Ishikawa (cell line): Measurements from ENCODE around the gene B9D2.

ENCODE experiments used
- CEBPB ChIP-seq: IDR thresholded peaks from 2 replicates; pipeline ENCODE4 v1.6.1; 2012
- CREB1 ChIP-seq: IDR thresholded peaks from 2 replicates; pipeline ENCODE4 v1.6.1; 2012; ENCODE audit warnings: low read depth
- EGR1 ChIP-seq: IDR thresholded peaks from 2 replicates; pipeline ENCODE4 v1.6.1; 2012
- EP300 ChIP-seq: IDR thresholded peaks from 2 replicates; pipeline ENCODE4 v1.6.1; 2012; ENCODE audit warnings: borderline replicate concordance
- FOXM1 ChIP-seq: IDR thresholded peaks from 2 replicates; pipeline ENCODE4 v1.6.1; 2012; ENCODE audit warnings: low read depth, borderline replicate concordance
- NFIC ChIP-seq: IDR thresholded peaks from 2 replicates; pipeline ENCODE4 v1.6.1; 2012
- RAD21 ChIP-seq: IDR thresholded peaks from 2 replicates; pipeline ENCODE4 v1.6.1; 2012; ENCODE audit warnings: low read depth
- REST ChIP-seq: IDR thresholded peaks from 2 replicates; pipeline ENCODE4 v1.6.1; 2012; ENCODE audit warnings: low read depth, mild to moderate bottlenecking
- TAF1 ChIP-seq: IDR thresholded peaks from 2 replicates; pipeline ENCODE4 v1.6.1; 2012; ENCODE audit warnings: low read depth, mild to moderate bottlenecking
- TCF12 ChIP-seq: IDR thresholded peaks from 2 replicates; pipeline ENCODE4 v1.6.1; 2012; ENCODE audit warnings: low read depth
- TEAD4 ChIP-seq: IDR thresholded peaks from 2 replicates; pipeline ENCODE4 v1.6.1; 2012
- YY1 ChIP-seq: IDR thresholded peaks from 2 replicates; pipeline ENCODE4 v1.6.1; 2012; ENCODE audit warnings: low read depth
- ZBTB7A ChIP-seq: IDR thresholded peaks from 2 replicates; pipeline ENCODE4 v1.6.1; 2012; ENCODE audit warnings: low read depth
- TF ChIP-seq, protein P1 (sequence below): IDR thresholded peaks from 2 replicates; pipeline ENCODE4 v1.6.1; 2012
- TF ChIP-seq, protein P2 (sequence below): IDR thresholded peaks from 2 replicates; pipeline ENCODE4 v1.6.1; 2012

B9D2 gene

GRCh38 chr19:41357746-41358145 is 6.2 kb downstream of the B9D2 start:
- no peak for TF ChIP-seq YY1
- TF ChIP-seq, protein P1, sequence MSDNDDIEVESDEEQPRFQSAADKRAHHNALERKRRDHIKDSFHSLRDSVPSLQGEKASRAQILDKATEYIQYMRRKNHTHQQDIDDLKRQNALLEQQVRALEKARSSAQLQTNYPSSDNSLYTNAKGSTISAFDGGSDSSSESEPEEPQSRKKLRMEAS: no peak
- TF ChIP-seq NFIC: no peak
- no peak for TF ChIP-seq TEAD4
- TF ChIP-seq EP300: no peak
- TF ChIP-seq FOXM1: no peak
- TF ChIP-seq RAD21: no peak
- TF ChIP-seq, protein P2, sequence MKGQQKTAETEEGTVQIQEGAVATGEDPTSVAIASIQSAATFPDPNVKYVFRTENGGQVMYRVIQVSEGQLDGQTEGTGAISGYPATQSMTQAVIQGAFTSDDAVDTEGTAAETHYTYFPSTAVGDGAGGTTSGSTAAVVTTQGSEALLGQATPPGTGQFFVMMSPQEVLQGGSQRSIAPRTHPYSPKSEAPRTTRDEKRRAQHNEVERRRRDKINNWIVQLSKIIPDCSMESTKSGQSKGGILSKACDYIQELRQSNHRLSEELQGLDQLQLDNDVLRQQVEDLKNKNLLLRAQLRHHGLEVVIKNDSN: no peak
- TF ChIP-seq REST: no peak
- TF ChIP-seq TAF1: no peak

DNA sequence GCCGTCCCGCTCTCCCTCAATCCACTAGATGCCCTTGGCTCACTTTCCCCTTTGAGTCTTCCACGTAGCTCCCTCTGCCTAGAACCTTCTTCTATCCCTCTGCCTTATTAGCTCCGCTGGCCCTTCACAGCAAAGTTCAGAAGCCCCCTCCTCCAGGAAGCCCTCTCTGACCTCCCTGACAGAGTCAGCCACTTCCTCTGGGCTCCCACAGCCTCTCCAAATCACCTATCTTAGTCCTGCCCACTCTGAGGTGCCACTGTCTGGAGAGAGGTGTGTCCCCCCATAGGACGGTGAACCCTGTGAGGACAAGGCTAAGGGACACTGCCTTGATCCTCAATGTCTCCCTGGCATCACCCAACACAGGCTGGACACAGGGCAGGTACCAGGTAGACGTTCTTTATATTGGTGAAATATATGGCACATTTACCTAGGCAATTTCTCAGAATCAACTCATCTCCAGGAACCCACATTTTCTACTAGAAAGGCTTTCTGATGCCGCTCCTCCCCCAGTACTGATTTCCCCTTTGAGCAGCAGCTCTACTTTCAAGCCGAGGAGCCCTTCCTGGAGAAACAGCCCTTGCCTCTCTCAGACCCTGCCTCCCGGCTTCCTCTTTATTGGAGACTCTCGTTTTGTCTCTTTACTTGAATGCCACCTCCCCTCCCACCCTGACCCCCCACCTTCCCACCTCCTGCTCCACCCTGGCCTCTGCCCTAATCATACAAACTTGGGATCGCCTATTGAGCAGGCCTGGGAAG is 6.8 kb downstream of the B9D2 start:
- no peak for TF ChIP-seq TEAD4
- TF ChIP-seq, protein P1: no peak
- TF ChIP-seq REST: no peak
- TF ChIP-seq YY1: no peak
- TF ChIP-seq, protein P2: no peak
- no peak for TF ChIP-seq CEBPB
- no peak for TF ChIP-seq FOXM1
- no peak for TF ChIP-seq RAD21
- no peak for TF ChIP-seq TAF1
- TF ChIP-seq EP300: no peak
- TF ChIP-seq TCF12: no peak
- TF ChIP-seq NFIC: no peak

GRCh38 chr19:41355802-41356201 is 8.1 kb downstream of the B9D2 start:
- TF ChIP-seq RAD21 (no peak), FOXM1 (no peak), EP300 (no peak), YY1 (no peak), EGR1 (no peak), TAF1 (no peak), CEBPB (no peak)
- TF ChIP-seq, protein P2: no peak

- TF ChIP-seq CEBPB: no peak
- TF ChIP-seq CREB1: no peak
- no peak for TF ChIP-seq YY1
- TF ChIP-seq NFIC: no peak
- no peak for TF ChIP-seq TEAD4
- TF ChIP-seq RAD21: no peak
- TF ChIP-seq REST: no peak
- TF ChIP-seq, protein P1: no peak
- no peak for TF ChIP-seq ZBTB7A
- TF ChIP-seq FOXM1: no peak
- no peak for TF ChIP-seq EGR1
- TF ChIP-seq, protein P2: no peak
Measured at GRCh38 chr19:41355035-41355434, 8.9 kb downstream of the B9D2 start.
